ENCODE measurements around the gene HBA2. TPM values are rescaled to one million over a fixed set of nuclear protein-coding genes. Genes with fewer than 3 reads are reported as not detected.
A peak's percentile ranks its signal among the peaks of the same experiment; 100 is the strongest.

HBA2 gene
- total and polyA plus RNA-seq, 9 of the 15 experiments (the other 6 are each of a cell fraction or from before 2014, with no cell fraction given) = 40.4 to 853 (median 286) TPM

GRCh38 chr16:143047-143446, 29.6 kb upstream of the HBA2 start (continued):
- TF ChIP-seq ZNF224 (CRISPR knock-in tag; IDR thresholded peaks at IDR 0.05) (no peak), ZNF253 (CRISPR knock-in tag; conservative IDR thresholded peaks at IDR 0.05) (no peak), STAT5A (IDR thresholded peaks at IDR 0.05; ENCODE audit: borderline replicate concordance, low read length) (peak; percentile 88), BRCA1 (IDR thresholded peaks at IDR 0.05) (no peak), BRCA1 (CRISPR knock-in tag; IDR thresholded peaks at IDR 0.05) (no peak), MCM3 (IDR thresholded peaks at IDR 0.05) (no peak), MBD2 (IDR thresholded peaks at IDR 0.05; ENCODE audit: borderline replicate concordance, low read depth) (0 out of 2 replicates have a peak, but pooled peaks have one; percentile 37), POLR2AphosphoS2 (IDR thresholded peaks at IDR 0.05; ENCODE audit: low read length) (no peak), MTF1 (CRISPR knock-in tag; IDR thresholded peaks at IDR 0.05; ENCODE audit: borderline replicate concordance) (no peak), RBM39 (optimal IDR thresholded peaks at IDR 0.05; ENCODE audit: low read depth, low read length) (no peak), ARHGAP35 (IDR thresholded peaks at IDR 0.05; ENCODE audit: partially characterized antibody) (no peak), EP300 (IDR thresholded peaks at IDR 0.05; ENCODE audit: low read length) (peak; percentile 92), ZNF3 (CRISPR knock-in tag; IDR thresholded peaks at IDR 0.05) (no peak), SRSF3 (IDR thresholded peaks at IDR 0.05; ENCODE audit: insufficient read depth, low read length) (no peak), RAD51 (IDR thresholded peaks at IDR 0.05; ENCODE audit: borderline replicate concordance, low read depth) (no peak), SMARCA5 (IDR thresholded peaks at IDR 0.05) (no peak), NFXL1 (CRISPR knock-in tag; IDR thresholded peaks at IDR 0.05) (no peak), THAP7 (CRISPR knock-in tag; IDR thresholded peaks at IDR 0.05) (no peak), NFATC3 (IDR thresholded peaks at IDR 0.05) (no peak), TAF15 (IDR thresholded peaks at IDR 0.05; ENCODE audit: low read depth, low read length) (no peak), TBL1XR1 (IDR thresholded peaks at IDR 0.05; ENCODE audit: low read length in 2 of 2) (peak; percentile 82; a peak in 3 of 4 replicates), TAF9B (IDR thresholded peaks at IDR 0.05; ENCODE audit: partially characterized antibody) (no peak), RNF2 (IDR thresholded peaks at IDR 0.05) (peak; percentile 76; the same call in 1 of the 2 replicates), SMAD3 (CRISPR knock-in tag; conservative IDR thresholded peaks at IDR 0.05) (no peak), KLF6 (CRISPR knock-in tag; IDR thresholded peaks at IDR 0.05; ENCODE audit: borderline replicate concordance) (no peak; the same call in 1 of the 2 replicates), XRCC4 (IDR thresholded peaks at IDR 0.05; ENCODE audit: extremely low read depth, insufficient read depth, insufficient read length) (no peak), RERE (CRISPR knock-in tag; IDR thresholded peaks at IDR 0.05; ENCODE audit: borderline replicate concordance) (no peak), ZBED1 (IDR thresholded peaks at IDR 0.05) (no peak), PURB (CRISPR knock-in tag; IDR thresholded peaks at IDR 0.05; ENCODE audit: low read depth) (no peak)
